ENCODE results near the gene CTNND2. TPM values are rescaled to one million over a fixed set of nuclear protein-coding genes. Genes with fewer than 3 reads are reported as not detected.

Gene CTNND2
- total and polyA plus RNA-seq, 8 donors = 9.2 to 62.8 (median 43.7) TPM

- intact Hi-C loops (cut with DNase I) = no loop called here
- peaks cover 15 to 33% (median 20%) of the 10 kb centered on the region in 3 donors for H3K4me1 ChIP-seq
- H3K4me3 ChIP-seq = no peak overlapping the region
- TF ChIP-seq CTCF (IDR thresholded peaks at IDR 0.05) = no peak
- FAIRE-seq (no peak), ATAC-seq (no peak), DNase-seq (no peak)
- H3K9me3 ChIP-seq = no peaks in the 10 kb centered on the region
- H3K36me3 ChIP-seq = no peaks in the 10 kb centered on the region
- no peak overlapping the region for H3K27ac ChIP-seq
- H3K27me3 ChIP-seq = no peaks in the 10 kb centered on the region
These were observed 6.5 kb downstream of the CTNND2 start for GRCh38 chr5:11897781-11898180.

- WGBS, 2 donors = 33 to 35% methylated on average over 5 of the region's 5 CpGs
- Histone ChIP-seq H3K4me1 (peaks cover 5 to 23% (median 13%) of the 10 kb centered on the region in 3 donors), H3K36me3 (no peaks in the 10 kb centered on the region), H3K27ac (peak overlapping the region; percentile 40 to 84 (median 60)), H3K9me3 (no peaks in the 10 kb centered on the region), H3K4me3 (peak overlapping the region in 2 of 4 donors; percentile 4 to 15), H3K27me3 (no peaks in the 10 kb centered on the region)
- no peak for FAIRE-seq
- peak; percentile 95 to 99 (median 96) for ATAC-seq
- TF ChIP-seq CTCF (IDR thresholded peaks at IDR 0.05) = no peak
- intact Hi-C loops (cut with DNase I) = no loop called here
- peak; percentile 56 to 84 (median 72) for DNase-seq
These were observed 9.3 kb downstream of the CTNND2 start for GRCh38 chr5:11894992-11895391.

GRCh38 chr5:11892832-11893231 lies 11.4 kb downstream of the CTNND2 start:
- Histone ChIP-seq H3K4me3 (no peak overlapping the region), H3K9me3 (no peaks in the 10 kb centered on the region), H3K27ac (no peak overlapping the region), H3K27me3 (no peaks in the 10 kb centered on the region), H3K36me3 (no peaks in the 10 kb centered on the region), H3K4me1 (peaks cover 5 to 16% (median 8%) of the 10 kb centered on the region in 3 donors)
- DNase-seq = no peak
- no peak for TF ChIP-seq CTCF (IDR thresholded peaks at IDR 0.05)
- WGBS, 2 donors = 81 to 83% methylated on average over 6 of the region's 6 CpGs
- FAIRE-seq = no peak
- intact Hi-C loops (cut with DNase I) = no loop called here
- ATAC-seq = no peak

GRCh38 chr5:11890777-11891176 lies 13.5 kb downstream of the CTNND2 start:
- Histone ChIP-seq H3K27me3 (no peaks in the 10 kb centered on the region), H3K9me3 (no peaks in the 10 kb centered on the region), H3K4me3 (no peak overlapping the region), H3K36me3 (no peaks in the 10 kb centered on the region), H3K27ac (no peak overlapping the region), H3K4me1 (peaks cover 2 to 14% (median 5%) of the 10 kb centered on the region in 3 donors)
- intact Hi-C loops (cut with DNase I) = no loop called here
- 89 to 91% methylated on average over 3 of the region's 3 CpGs for WGBS, 2 donors
- no peak for FAIRE-seq
- DNase-seq = no peak
- no peak for TF ChIP-seq CTCF (IDR thresholded peaks at IDR 0.05)
- ATAC-seq = no peak

- Histone ChIP-seq H3K4me3 (no peak overlapping the region), H3K27me3 (no peaks in the 10 kb centered on the region), H3K36me3 (no peaks in the 10 kb centered on the region), H3K4me1 (peaks cover 0 to 5% (median 0%) of the 10 kb centered on the region in 3 donors), H3K9me3 (no peaks in the 10 kb centered on the region), H3K27ac (no peak overlapping the region)
- TF ChIP-seq CTCF (IDR thresholded peaks at IDR 0.05) = no peak
- DNase-seq = no peak
- peak in 2 of 4 donors; percentile 39 to 46 for ATAC-seq
- WGBS, 2 donors = 80 to 88% methylated on average over 4 of the region's 4 CpGs
- no peak for FAIRE-seq
- intact Hi-C loops (cut with DNase I) = no loop called here
These were observed 16.0 kb downstream of the CTNND2 start for GRCh38 chr5:11888221-11888620.
